Endometrium (tissue), 2 donors: ENCODE data around the gene ENTPD1.
"Not testable (repeated sequence)": the region's sequence is repeated elsewhere in the genome, so short reads cannot be mapped to it uniquely, and the experiment has no call there.

ENCODE experiments used
- FAIRE-seq: peaks from 2 replicates; lab custom pipeline; 2012; peaks lifted over from hg19 to GRCh38; lab: Jason Lieb, UNC
- donor health status: control.
- donor health status: control.

Gene ENTPD1

DNA sequence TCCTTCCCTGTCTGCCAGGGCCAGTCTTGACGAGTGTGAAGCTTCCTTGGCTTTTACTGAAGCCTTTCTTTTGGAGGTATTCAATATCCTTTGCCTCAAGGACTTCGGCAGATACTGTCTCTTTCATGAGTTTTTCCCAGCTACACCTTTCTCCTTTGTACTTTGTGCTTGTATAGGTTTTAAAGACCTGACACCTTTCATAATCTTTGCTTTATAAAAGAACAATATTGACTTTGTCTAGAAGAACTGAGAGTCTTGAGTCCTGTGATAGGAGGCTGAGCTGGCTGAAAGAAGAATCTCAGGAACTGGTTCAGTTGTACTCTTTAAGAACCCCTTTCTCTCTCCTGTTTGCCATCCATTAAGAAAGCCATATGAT lies 110.5 kb downstream of the ENTPD1 start:
- no peak for FAIRE-seq

DNA sequence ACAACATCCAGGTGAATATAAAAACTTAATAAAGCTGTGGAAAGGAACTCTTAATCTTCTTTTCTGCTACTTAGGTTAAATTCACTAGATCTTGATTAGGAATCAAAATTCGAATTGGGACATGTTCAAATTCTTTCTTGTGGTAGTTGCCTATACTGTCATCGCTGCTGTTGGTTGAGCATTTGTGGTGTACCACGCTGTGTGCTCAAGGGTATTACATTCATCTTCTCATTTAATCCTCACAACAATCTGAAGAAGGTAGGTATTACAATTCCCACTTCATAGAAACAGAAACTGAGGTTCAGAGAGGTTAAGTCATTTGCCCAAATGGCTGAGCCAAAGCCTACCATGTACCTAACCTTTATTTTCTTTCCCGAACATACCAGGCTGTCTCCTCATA lies 111.9 kb downstream of the ENTPD1 start:
- no peak for FAIRE-seq

DNA sequence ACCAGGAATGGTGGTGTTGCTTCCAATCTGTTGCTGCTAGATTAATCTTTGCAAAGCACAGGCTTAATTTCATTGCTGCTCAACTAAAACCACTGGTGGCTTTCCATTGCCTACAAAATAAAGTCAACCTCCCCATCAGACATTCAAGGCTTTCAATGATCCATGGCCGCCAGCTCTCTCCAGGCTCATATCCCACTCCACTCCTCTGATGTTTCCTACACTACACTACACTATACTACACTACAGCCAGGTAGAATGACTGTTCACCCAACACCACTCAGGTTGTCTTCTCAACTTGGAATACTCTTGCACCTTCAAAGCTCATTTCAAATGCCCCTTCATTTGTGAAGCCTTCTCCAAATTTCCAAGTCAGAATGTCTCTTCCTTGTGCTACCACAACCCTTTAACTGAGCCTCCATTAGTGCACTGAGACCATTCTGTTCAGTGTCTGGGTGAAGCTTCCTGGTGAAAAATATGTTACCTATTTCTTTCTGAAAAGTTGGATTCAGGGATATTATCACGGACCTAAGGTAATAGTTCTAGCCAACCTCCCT lies 116.3 kb downstream of the ENTPD1 start:
- FAIRE-seq = no peak

DNA sequence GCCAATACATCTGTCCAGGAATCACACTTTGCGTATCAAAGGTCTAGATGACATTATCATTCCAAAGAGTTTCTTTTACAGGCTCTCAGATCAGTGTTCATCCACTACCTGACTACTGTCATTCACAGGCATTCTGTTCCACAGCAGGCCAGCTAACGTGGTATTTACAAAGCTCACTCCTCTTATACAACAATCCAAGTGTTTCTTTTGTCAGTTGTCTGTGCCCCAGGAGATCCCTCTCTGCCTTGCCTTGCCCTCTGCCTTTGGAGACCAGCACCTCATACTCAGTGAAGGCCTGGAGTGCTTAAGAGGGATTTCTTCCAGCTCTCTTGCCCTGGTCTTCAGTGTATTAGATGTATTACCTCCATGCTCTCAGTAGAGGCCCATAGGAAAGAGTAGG lies 117.2 kb downstream of the ENTPD1 start:
- FAIRE-seq = no peak

DNA sequence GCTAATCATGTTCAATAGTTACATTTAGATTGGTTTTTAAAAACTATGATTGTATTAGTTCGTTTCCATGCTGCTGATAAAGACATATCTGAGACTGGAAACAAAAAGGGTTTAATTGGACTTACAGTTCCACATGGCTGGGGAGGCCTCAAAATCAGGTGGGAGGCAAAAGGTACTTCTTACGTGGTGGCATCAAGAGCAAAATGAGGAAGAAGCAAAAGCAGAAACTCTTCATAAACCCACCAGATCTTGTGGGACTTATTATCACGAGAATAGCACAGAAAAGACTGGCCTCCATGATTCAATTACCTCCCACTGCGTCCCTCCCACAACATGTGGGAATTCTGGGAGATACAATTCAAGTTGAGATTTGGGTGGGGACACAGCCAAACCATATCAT lies 117.7 kb downstream of the ENTPD1 start:
- no peak for FAIRE-seq

DNA sequence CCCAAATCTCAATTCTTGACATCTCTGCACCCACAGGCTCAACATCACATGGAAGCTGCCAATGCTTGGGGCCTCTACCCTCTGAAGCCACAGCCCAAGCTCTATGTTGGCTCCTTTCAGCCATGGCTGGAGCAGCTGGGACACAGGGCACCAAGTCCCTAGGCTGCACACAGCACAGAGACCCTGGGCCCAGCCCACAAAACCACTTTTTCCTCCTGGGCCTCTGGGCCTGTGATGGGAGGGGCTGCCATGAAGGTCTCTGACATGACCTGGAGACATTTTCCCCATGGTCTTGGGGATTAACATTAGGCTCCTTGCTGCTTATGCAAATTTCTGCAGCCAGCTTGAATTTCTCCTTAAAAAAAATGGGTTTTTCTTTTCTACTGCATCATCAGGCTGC lies 118.8 kb downstream of the ENTPD1 start:
- not testable (repeated sequence) for FAIRE-seq

GRCh38 chr10:95876756-95877155 lies 120.8 kb downstream of the ENTPD1 start:
- FAIRE-seq = no peak

DNA sequence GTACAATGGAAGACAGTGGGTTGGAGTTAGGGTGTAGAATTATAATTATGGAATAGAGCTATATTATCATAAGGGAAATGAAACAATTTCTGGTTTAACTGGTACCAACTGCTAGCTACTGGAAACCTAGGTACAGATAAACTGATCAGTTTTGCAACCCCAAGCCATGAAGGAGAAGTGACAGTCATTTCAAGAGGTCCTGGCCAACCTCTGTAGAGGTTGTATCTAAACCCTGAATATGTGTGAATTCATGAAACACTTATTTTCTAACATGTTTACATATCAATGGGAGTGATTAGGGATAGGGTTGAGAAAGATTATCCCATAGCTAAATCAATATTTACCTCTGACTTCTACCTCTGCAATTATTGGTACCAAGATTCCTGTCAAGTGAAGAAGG lies 121.9 kb downstream of the ENTPD1 start:
- FAIRE-seq = no peak

- FAIRE-seq = no peak
Observed at GRCh38 chr10:95880704-95881103, 124.7 kb downstream of the ENTPD1 start.

GRCh38 chr10:95881316-95881715 lies 125.4 kb downstream of the ENTPD1 start:
- no peak for FAIRE-seq

DNA sequence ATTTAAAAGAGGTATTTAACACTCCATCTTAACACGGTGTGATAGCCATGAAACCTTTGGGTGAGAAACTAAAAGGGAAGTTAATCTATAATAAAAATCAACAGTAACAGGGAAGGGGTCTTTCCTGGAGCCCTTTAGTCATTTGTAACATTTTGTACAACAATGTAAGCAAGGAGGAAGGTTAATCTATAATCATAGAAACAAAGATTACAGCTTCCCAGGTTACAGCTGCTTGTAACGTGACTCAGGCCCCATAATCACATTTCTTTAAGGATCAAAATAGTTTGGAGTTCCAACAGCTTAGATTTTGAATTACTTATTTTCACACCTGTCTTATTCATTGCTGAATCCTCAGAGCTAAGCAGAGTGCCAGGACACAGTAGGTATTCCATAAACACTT lies 133.9 kb downstream of the ENTPD1 start:
- FAIRE-seq = no peak

GRCh38 chr10:95896071-95896850 lies 140.3 kb downstream of the ENTPD1 start:
- FAIRE-seq = no peak

DNA sequence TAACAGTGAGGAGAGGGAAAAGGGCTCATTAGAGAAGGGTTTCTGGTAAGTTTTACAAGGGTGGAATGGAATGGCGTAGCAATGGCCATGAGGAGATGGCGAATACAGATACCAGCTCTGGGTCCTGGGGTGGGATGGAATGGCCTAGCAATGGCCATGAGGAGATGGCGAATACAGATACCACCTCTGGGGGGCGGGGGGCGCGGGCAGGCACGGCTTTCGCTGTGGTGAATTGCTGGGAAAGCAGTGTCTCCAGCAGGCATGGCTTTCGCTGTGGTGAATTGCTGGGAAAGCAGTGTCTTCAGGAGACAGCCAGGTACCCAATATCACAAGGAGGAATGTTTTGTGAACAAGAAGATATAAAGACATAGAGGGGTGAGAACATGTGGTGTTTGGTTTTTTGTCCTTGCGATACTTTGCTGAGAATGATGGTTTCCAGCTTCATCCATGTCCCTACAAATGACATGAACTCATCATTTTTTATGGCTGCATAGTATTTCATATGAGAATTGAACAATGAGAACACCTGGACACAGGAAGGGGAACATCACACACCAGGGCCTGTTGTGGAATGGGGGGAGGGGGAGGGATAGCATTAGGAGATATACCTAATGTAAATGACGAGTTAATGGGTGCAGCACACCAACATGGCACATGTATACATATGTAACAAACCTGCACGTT lies 150.1 kb downstream of the ENTPD1 start:
- not testable (repeated sequence) for FAIRE-seq

DNA sequence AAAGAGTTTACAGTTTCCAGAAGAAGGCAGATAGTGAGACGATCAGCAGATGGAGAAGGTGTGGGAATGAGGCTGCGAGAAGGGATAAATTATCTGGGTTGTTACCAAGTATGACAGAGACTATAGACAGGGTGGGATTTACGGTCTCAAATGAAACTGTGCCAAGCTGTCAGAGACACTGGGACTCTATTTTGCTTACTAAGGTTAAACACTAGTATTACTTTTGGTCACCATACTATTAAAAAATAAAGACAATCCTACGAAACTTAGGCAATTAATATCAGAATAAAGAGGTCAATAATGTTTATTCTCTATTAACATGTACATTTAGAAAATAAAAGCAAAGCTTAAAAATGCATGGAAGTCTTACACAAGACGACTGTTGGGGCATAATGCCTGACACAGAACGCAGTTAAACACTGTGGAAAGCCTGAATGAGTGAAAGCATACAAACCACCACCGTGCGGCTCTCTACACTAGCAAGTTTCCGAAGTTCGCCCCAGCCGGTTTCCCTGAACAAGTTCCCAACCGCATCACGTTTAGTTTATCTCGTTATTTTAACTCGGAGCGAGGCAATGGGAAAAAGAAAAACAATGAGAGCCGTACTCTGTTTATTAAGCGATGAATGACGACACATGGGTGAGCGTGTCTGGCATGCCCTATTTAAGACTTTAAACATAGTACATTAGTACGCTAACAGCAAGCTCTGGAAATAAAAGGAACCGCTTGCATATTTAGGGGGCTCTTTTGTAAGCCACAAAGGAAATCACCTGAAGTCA lies 150.9 kb downstream of the ENTPD1 start:
- peak; percentile 18 for FAIRE-seq

- no peak for FAIRE-seq
Observed at GRCh38 chr10:95907456-95908253, 151.7 kb downstream of the ENTPD1 start, which contains the start of gene CC2D2B. Gene CC2D2B, plus strand, starts transcription at chr10:95907975. Its CDS starts 3,349 bp downstream, at chr10:95911324.

DNA sequence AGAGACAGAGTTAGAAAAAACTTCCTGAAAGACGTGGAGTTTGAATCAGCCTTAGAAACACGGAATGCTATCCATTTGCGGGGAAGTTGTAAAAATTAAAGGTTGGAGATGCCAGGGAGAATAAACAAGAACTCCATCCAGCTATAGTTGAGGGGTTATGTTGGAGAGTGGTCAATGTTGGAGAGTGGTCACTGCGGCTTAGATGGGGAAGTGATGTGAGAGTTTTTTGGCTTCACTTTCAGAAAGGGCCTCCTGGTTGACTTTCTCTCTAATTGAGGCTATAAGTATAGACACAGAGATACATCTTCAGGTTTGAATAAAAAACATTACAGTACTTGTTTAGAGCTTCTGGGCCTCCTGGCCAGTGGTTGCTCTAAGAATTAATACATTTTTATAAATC lies 152.5 kb downstream of the ENTPD1 start:
- FAIRE-seq = no peak

DNA sequence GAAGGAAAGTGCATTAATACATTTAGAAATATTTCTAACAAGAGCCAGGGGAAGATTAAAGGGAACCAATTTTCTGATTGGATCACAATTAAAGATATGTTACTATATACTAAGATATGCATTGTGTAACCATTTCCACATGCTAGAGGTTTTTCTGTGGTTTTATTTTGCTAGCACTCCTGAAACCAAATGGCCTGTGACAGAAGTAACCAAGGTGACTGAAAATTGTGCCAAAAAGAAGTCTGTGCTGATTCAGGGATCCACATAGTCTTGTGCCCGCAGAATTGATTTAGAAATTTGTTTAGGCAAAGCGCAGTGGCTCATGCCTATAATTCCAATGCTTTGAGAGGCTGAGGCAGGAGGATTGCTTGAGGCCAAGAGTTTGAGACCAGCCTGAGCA lies 153.6 kb downstream of the ENTPD1 start:
- FAIRE-seq = no peak

GRCh38 chr10:95916039-95916438 lies 160.1 kb downstream of the ENTPD1 start:
- FAIRE-seq = not testable (repeated sequence)
